Sigmoid colon (tissue), 4 donors: ENCODE measurements around the gene OVOL2.

Experiments
- POLR2A ChIP-seq, 2 donors: fragments of 450-650 bp; IDR thresholded peaks; one replicate each; pipeline ENCODE4 v1.6.1; 2016; ENCODE audit warnings: antibody characterized with exemption in 2 of 2, mild to moderate bottlenecking in 2 of 2, moderate library complexity in 2 of 2
- POLR2AphosphoS5 ChIP-seq, 4 donors: sonication (generic); formaldehyde crosslinking; IDR thresholded peaks; one replicate each; pipeline ENCODE4 v1.6.1; 2017; ENCODE audit warnings: antibody characterized with exemption in 4 of 4
- TF ChIP-seq, protein P1 (sequence below), 4 experiments: fragments of 450-650 bp in 3 of 4; fragments of 200-600 bp in 1 of 4; IDR thresholded peaks; one replicate each; pipeline ENCODE4 v1.5.1; 2016 to 2019; ENCODE audit warnings: antibody characterized with exemption in 4 of 4, mild to moderate bottlenecking in 3 of 4, moderate library complexity in 2 of 4

DNA sequence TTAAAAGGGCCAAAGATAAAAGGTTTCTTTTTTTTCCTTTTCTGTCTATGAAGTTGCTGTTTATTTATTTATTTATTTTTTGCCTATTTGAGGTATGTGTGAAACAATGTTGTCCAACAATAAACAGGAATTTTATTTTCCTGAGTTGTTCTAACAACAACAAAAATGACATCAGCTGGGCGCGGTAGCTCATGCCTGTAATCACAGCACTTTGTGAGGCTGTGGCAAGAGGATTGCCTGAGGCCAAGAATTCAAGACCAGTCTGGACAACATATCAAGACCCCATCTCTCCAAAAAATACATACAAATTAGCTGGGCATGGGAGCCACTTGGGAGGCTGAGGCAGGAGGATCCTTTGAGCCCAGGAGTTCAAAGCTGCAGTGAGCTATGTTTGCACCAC lies 44.8 kb downstream of the OVOL2 start:
- TF ChIP-seq, protein P1, sequence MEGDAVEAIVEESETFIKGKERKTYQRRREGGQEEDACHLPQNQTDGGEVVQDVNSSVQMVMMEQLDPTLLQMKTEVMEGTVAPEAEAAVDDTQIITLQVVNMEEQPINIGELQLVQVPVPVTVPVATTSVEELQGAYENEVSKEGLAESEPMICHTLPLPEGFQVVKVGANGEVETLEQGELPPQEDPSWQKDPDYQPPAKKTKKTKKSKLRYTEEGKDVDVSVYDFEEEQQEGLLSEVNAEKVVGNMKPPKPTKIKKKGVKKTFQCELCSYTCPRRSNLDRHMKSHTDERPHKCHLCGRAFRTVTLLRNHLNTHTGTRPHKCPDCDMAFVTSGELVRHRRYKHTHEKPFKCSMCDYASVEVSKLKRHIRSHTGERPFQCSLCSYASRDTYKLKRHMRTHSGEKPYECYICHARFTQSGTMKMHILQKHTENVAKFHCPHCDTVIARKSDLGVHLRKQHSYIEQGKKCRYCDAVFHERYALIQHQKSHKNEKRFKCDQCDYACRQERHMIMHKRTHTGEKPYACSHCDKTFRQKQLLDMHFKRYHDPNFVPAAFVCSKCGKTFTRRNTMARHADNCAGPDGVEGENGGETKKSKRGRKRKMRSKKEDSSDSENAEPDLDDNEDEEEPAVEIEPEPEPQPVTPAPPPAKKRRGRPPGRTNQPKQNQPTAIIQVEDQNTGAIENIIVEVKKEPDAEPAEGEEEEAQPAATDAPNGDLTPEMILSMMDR (IDR thresholded peaks at IDR 0.05): no peak
- TF ChIP-seq POLR2AphosphoS5 (IDR thresholded peaks at IDR 0.05): no peak
- TF ChIP-seq POLR2A (IDR thresholded peaks at IDR 0.05): no peak
